Stomach smooth muscle (tissue), 2 donors: Measurements from ENCODE around the gene NFIA.

Experiments
- H3K27ac ChIP-seq: one replicate; pipeline ENCODE4 v1.7.0; 2013; ENCODE audit warnings: mild to moderate bottlenecking, low read length, inconsistent platforms
- H3K27me3 ChIP-seq, 2 donors: one replicate each; pipeline ENCODE4 v1.7.0; 2013; ENCODE audit warnings: low read length in 2 of 2; ENCODE audit not compliant: insufficient read depth in 2 of 2, control insufficient read depth in 1 of 2
- H3K36me3 ChIP-seq, 2 donors: one replicate each; pipeline ENCODE4 v1.7.0; 2013; ENCODE audit warnings: low read length in 2 of 2; ENCODE audit not compliant: control insufficient read depth in 2 of 2, insufficient read depth in 2 of 2
- H3K4me1 ChIP-seq: one replicate; pipeline ENCODE4 v1.7.0; 2013; ENCODE audit warnings: low read length; ENCODE audit not compliant: control insufficient read depth, insufficient read depth
- H3K4me3 ChIP-seq, 2 donors: one replicate each; pipeline ENCODE4 v1.7.0; 2013; ENCODE audit warnings: low read length in 2 of 2
- H3K9ac ChIP-seq, 2 donors: one replicate each; pipeline ENCODE4 v1.7.0; 2013; ENCODE audit warnings: low read length in 2 of 2, mild to moderate bottlenecking in 1 of 2
- H3K9me3 ChIP-seq, 2 donors: one replicate each; pipeline ENCODE4 v1.7.0; 2013; ENCODE audit warnings: low read length in 2 of 2; ENCODE audit not compliant: control insufficient read depth in 2 of 2
- donor health status: healthy.
- donor health status: Pancreatic carcinoma.

Gene NFIA

DNA sequence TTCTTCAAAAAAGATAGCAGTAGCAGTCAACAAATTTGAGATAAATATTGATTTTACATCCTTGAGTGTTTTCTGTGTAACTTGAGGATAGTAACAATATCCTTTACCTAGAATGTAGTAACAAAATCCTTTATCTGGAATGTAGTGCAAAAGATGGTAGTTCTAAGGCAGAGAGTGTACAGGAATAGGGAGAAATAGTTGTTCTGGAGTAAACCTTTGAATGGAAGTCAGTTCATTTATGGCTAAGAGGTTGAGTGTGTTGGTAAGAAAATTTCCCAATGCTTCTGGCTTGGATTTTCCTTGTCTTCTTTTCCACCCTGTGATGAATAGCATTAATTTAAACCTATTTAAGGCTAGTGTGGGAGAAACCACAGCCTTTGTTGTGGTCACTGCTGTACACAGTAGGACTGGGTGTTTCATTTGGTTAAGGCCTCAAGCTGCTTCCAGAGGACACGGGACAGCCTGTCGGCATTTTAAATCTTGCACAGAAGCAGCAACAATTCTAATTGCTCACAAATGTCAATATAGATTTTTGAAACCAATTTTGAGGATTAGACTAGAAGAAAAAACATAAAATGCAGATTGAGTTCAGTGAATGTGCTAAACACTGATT is 11.3 kb downstream of the NFIA start:
- Histone ChIP-seq H3K9ac (peak overlapping the region in 1 of 2 donors; percentile 46), H3K4me3 (peak overlapping the region; percentile 23 to 38), H3K36me3 (peaks cover under 1 to 2% of the 10 kb centered on the region in 2 donors), H3K9me3 (no peaks in the 10 kb centered on the region), H3K27ac (no peak overlapping the region), H3K4me1 (peaks cover 5% of the 10 kb centered on the region), H3K27me3 (no peaks in the 10 kb centered on the region)

DNA sequence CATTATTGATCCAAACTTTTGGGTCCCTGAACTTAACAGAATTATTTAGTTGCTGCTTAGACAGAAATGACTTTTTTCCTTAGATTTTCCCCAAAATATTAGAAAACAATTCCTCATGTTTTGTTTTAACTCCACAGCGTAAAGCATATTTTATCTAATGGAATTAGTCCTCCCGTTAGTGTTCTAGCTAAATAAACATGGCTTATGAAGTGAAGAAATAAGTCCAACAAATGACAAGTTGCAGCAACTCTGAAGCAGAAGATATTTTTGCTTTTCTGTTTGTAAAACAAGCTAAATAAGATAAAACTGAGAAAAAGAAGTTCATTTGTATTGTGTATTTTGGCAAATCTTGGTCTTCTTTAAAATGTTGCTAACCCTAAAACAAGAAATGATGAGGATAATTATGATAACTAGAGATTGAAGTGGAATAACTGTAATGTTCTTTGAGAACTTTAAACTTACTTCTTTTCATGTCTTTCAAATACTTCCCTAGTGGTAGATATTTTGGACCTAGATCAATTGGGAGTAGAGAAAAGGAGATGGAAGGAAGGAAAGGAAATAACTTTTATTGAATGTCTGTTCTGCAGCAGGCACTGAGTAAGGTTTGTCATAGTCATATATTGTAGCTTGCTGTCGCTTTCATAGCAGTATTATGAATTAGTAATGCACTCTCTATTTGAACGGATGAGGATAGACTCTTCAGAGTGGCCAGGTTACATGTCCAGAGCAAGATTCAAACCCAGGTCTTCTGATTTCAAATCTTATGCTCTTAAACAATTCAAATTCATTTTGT is 12.5 kb downstream of the NFIA start:
- Histone ChIP-seq H3K4me1 (peaks cover 5% of the 10 kb centered on the region), H3K27me3 (no peaks in the 10 kb centered on the region), H3K27ac (no peak overlapping the region)

DNA sequence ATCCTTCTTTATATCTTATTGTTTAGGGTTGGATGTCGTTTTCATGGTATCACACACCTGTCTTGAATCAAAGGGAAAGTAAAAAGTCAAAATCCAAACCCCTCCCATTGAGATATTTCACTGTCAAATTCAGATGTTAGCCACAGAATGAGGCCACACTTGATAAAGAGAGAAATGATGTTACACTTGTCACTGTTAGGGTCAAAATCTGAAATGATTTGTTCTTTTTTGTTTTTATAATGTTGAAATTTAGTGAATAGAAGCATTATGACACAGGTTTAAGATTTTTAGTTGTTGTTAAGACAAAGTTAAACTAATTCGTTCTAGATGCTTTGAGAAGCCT is 13.1 kb downstream of the NFIA start:
- Histone ChIP-seq H3K9ac (no peak overlapping the region), H3K27me3 (no peaks in the 10 kb centered on the region), H3K4me1 (peaks cover 5% of the 10 kb centered on the region), H3K4me3 (no peak overlapping the region), H3K9me3 (no peaks in the 10 kb centered on the region), H3K36me3 (no peaks in the 10 kb centered on the region), H3K27ac (no peak overlapping the region)

More for the DNA sequence above, 12.5 kb downstream of the NFIA start:
- no peaks in the 10 kb centered on the region for H3K36me3 ChIP-seq
- H3K4me3 ChIP-seq, result peak overlapping the region in 1 of 2 donors; percentile 23
- H3K9me3 ChIP-seq, result no peaks in the 10 kb centered on the region
- H3K9ac ChIP-seq, result no peak overlapping the region

DNA sequence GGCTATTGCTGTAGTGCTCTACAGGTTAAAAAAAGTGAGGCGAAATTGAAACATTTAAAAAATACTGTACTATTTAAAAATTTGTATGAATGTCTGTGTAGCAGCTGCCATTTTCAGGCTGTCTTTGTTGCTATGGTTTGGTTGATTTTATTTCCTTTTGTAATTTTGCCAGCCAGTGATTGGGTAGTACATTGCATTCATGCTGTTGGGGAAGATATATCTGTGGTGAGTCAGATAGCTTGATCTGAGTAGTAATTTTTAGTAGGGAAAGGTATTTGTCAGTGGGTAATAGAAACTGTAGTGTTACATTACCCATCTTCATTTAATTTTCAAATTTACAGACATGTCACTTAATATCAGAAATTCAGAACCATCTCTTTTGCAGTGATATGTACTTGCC is 15.0 kb downstream of the NFIA start:
- no peaks in the 10 kb centered on the region for H3K27me3 ChIP-seq
- H3K36me3 ChIP-seq, result no peaks in the 10 kb centered on the region
- no peak overlapping the region for H3K4me3 ChIP-seq
- H3K27ac ChIP-seq, result no peak overlapping the region
- H3K9me3 ChIP-seq, result no peaks in the 10 kb centered on the region
- no peak overlapping the region for H3K9ac ChIP-seq
- H3K4me1 ChIP-seq, result peaks cover 5% of the 10 kb centered on the region

DNA sequence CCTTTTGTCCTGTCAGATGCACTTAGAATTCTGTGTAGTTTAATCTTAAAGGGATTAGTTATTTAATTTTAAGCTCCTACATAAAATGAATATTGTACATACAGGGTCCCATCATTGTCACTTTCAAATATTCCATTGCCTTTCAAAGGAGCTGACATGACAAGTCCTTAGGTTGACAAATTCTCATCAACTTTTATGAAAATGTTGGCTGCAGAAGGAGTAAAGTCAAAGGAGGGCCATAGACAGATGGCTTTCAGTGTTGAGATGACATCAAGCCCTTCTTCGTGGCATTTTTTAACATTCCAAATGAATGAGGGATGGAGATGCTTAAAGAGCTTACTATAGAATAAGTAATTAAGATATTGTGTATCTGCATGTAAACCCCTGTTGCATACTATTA is 15.4 kb downstream of the NFIA start:
- Histone ChIP-seq H3K27ac (no peak overlapping the region), H3K36me3 (no peaks in the 10 kb centered on the region), H3K27me3 (no peaks in the 10 kb centered on the region), H3K9me3 (no peaks in the 10 kb centered on the region), H3K4me3 (no peak overlapping the region), H3K4me1 (peaks cover 5% of the 10 kb centered on the region), H3K9ac (no peak overlapping the region)

DNA sequence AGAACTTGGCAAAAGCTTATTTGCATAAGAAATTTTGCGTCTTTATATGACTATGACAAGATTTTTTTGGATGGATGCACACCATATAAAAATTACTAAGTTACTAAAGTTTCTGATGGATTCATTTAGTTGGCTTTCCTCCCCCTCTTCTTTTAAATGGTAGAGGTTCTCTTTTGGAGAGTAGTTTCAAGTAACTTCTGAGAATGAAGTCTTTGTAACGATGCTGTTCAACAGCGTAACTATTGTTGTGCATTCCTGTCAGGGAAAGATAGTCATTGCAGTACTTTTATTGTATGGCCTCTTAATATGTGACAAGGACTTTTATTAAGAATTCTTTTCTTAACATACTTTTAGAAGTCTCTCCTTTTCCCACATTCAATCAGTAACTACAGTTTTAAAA is 16.0 kb downstream of the NFIA start:
- Histone ChIP-seq H3K9ac (no peak overlapping the region), H3K9me3 (no peaks in the 10 kb centered on the region), H3K4me3 (no peak overlapping the region), H3K27ac (no peak overlapping the region), H3K36me3 (no peaks in the 10 kb centered on the region), H3K4me1 (peaks cover 8% of the 10 kb centered on the region), H3K27me3 (no peaks in the 10 kb centered on the region)

DNA sequence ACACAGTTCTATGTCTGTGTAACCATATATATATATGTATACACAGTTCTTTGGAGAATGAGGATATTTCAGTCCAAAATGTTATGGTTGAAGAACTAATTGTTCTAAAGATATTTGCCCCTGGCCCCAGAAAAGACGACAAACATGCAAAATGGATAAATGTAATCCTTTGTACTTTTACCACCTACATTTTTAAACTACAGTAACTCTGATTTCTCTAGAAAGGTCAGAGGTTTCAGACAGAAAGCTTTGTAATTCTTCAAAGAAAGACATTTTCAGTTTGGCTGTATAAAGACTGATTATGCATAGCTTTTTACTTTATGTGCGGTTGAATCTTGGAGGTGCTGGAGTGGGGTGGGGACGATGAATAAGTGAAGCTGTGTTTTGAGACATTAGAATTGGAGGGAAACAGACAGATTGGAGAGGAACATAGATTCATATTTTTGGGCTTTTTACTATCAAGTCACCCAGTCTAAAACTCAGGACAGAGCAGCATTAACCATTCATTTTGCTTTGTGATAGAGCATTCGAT is 16.6 kb downstream of the NFIA start:
- Histone ChIP-seq H3K27me3 (no peaks in the 10 kb centered on the region), H3K9me3 (no peaks in the 10 kb centered on the region), H3K9ac (no peak overlapping the region), H3K4me1 (peaks cover 5% of the 10 kb centered on the region), H3K36me3 (no peaks in the 10 kb centered on the region), H3K4me3 (no peak overlapping the region), H3K27ac (no peak overlapping the region)

DNA sequence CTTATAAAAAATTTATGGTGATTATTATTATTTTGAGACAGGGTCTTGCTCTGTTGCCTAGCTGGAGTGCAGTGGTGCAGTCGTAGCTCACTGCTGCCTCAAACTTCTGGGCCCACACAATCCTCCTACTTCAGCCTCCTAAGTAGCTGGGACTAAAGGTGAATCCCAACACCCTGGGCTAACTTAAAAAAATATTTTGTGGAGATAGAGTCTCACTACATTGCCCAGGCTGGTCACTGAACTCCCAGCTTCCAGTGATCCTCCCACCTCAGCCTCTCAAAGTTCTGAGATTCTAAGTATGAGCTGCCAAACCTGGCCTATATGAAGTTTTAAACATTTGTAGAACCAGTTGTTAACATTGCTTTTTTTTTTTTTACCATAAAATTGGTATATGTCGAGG is 18.2 kb downstream of the NFIA start:
- H3K9me3 ChIP-seq, result no peaks in the 10 kb centered on the region
- H3K4me3 ChIP-seq, result no peak overlapping the region
- no peaks in the 10 kb centered on the region for H3K36me3 ChIP-seq
- no peaks in the 10 kb centered on the region for H3K27me3 ChIP-seq
- H3K9ac ChIP-seq, result no peak overlapping the region
- peaks cover 3% of the 10 kb centered on the region for H3K4me1 ChIP-seq
- no peak overlapping the region for H3K27ac ChIP-seq

DNA sequence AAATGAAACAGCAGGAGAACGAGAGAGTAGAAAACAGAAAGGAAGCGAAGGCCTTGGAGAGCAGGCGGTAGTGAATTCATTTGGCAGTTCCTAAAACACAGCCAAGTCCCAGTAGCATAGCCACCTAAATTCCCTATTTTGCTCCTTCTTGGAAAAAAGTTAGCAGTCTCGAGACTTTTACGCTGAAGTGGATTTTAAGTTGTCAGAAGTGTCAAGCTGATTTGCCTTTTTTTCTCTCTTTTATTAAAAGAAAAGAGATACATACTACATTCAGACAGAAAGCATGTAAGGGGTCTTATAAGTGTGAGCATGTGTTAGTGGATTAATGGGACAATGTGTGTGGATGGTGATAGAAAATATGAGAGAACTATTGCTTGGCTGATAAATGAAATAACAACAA is 19.2 kb downstream of the NFIA start:
- H3K4me3 ChIP-seq, result peak overlapping the region in 1 of 2 donors; percentile 7
- H3K27me3 ChIP-seq, result no peaks in the 10 kb centered on the region
- H3K9ac ChIP-seq, result peak overlapping the region in 1 of 2 donors; percentile 51
- no peaks in the 10 kb centered on the region for H3K36me3 ChIP-seq
- H3K4me1 ChIP-seq, result peaks cover 3% of the 10 kb centered on the region
- no peak overlapping the region for H3K27ac ChIP-seq
- H3K9me3 ChIP-seq, result no peaks in the 10 kb centered on the region

DNA sequence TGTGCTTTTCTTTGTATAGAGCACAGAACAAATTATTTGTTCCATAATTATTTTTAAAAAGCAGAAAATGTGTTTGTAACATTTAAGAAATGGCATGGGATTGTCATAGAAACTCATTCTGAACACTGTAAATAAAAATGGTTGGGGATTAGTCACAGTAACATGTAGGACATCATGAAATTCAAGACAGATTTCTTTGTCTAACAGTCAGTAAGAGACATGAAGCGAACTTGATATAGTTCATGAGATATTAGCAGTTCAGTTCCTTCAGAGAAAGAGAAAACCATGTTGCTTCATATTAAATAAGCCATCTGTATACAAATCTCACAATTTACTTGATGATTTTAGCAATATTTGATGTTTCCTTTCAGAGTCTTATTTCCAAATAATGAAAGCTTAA is 19.7 kb downstream of the NFIA start:
- Histone ChIP-seq H3K27me3 (no peaks in the 10 kb centered on the region), H3K4me1 (peaks cover 3% of the 10 kb centered on the region), H3K27ac (no peak overlapping the region), H3K36me3 (no peaks in the 10 kb centered on the region), H3K9me3 (no peaks in the 10 kb centered on the region), H3K4me3 (no peak overlapping the region), H3K9ac (no peak overlapping the region)

DNA sequence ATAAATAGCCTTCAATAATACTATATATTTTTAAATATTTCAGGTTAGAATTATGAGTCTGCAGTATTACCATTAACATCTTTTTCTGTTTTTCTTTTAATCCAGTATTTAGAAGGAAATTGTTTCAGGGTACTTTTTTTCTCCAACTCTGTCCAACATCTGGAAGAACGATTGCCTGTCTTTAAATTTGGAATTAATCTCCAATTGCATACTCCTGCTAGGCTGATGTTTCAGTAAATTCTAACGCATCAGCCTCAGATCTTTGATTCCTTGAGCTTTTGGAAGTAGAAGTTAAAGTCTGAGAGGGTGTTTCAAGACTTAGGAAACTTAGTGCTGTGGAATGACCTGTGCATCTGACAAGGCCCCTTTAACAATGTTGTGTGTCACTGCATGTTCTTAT is 20.3 kb downstream of the NFIA start:
- H3K27me3 ChIP-seq, result no peaks in the 10 kb centered on the region
- H3K4me1 ChIP-seq, result peaks cover 3% of the 10 kb centered on the region
- H3K4me3 ChIP-seq, result no peak overlapping the region
- H3K27ac ChIP-seq, result no peak overlapping the region
- no peak overlapping the region for H3K9ac ChIP-seq
- no peaks in the 10 kb centered on the region for H3K9me3 ChIP-seq
- H3K36me3 ChIP-seq, result no peaks in the 10 kb centered on the region
